OCI-LY3 (cell line): ENCODE results near the gene HNMT.

ENCODE experiments used
- CTCF ChIP-seq: fragments of 200-600, 300-600 bp; sonication (generic); IDR thresholded peaks from 2 replicates; pipeline ENCODE4 v1.5.1; 2014; ENCODE audit warnings: antibody characterized with exemption, low read length, low read depth
- EZH2phosphoT487 ChIP-seq: fragments of 200-600 bp; shearing (Covaris generic); IDR thresholded peaks from 2 replicates; pipeline ENCODE4 v1.6.1; 2018; ENCODE audit warnings: antibody characterized with exemption, mixed run types, low read depth

- TF ChIP-seq CTCF = no peak
- no peak for TF ChIP-seq EZH2phosphoT487
Measured at GRCh38 chr2:138058427-138058826, 94.2 kb downstream of the HNMT start.
